HepG2 (cell line): Measurements from ENCODE around the gene NAIF1. TPM values are rescaled to one million over a fixed set of nuclear protein-coding genes. Genes with fewer than 3 reads are reported as not detected.

Experiments used
- AKAP8 ChIP-seq: sonication (generic); formaldehyde crosslinking; IDR thresholded peaks from 2 replicates; pipeline ENCODE4 v1.5.1; 2020; ENCODE audit warnings: mild to moderate bottlenecking, missing genetic modification reagents
- DDIT3 ChIP-seq: sonication (generic); formaldehyde crosslinking; IDR thresholded peaks from 2 replicates; pipeline ENCODE4 v1.4.0; 2020; ENCODE audit warnings: mild to moderate bottlenecking, missing genetic modification reagents
- EP300 ChIP-seq, 3 experiments: sonication (generic) in 1 of 3; formaldehyde crosslinking in 1 of 3; IDR thresholded peaks; 2 replicates each; pipeline versions ENCODE4 v1.5.1 to v1.6.1; 2011 to 2020; ENCODE audit warnings: low read depth in 2 of 3, low read length in 2 of 3, borderline replicate concordance in 1 of 3, improper control_type of control experiment in 1 of 3, mild to moderate bottlenecking in 1 of 3, missing genetic modification reagents in 1 of 3, moderate library complexity in 1 of 3
- ETS1 ChIP-seq: sonication (generic); formaldehyde crosslinking; IDR thresholded peaks from 2 replicates; pipeline ENCODE4 v1.4.0; 2020; ENCODE audit warnings: missing genetic modification reagents
- KDM6A ChIP-seq: IDR thresholded peaks from 2 replicates; pipeline ENCODE4 v1.6.1; 2016; ENCODE audit warnings: low read depth
- NCOR1 ChIP-seq: fragments of 200-600 bp; sonication (generic); IDR thresholded peaks from 2 replicates; pipeline ENCODE4 v1.7.0; 2017; ENCODE audit warnings: antibody characterized with exemption, low read length, borderline replicate concordance
- NR2F1 ChIP-seq, 2 experiments: fragments of 450-650 bp in 1 of 2; formaldehyde crosslinking in 1 of 2; IDR thresholded peaks; 2 replicates each; pipeline versions ENCODE4 v1.5.0 to v1.6.1; 2016 to 2020; ENCODE audit warnings: mild to moderate bottlenecking in 1 of 2, missing compliant biosample characterization in 1 of 2, missing genetic modification reagents in 1 of 2, moderate library complexity in 1 of 2
- RBFOX2 ChIP-seq: fragments of 200-400 bp; formaldehyde crosslinking; IDR thresholded peaks from 2 replicates; pipeline ENCODE4 v1.6.1; 2017; ENCODE audit warnings: low read depth, mild to moderate bottlenecking, low read length
- SAFB2 ChIP-seq: sonication (generic); formaldehyde crosslinking; IDR thresholded peaks from 2 replicates; pipeline ENCODE4 v1.5.1; 2020; ENCODE audit warnings: missing genetic modification reagents, low read depth, mild to moderate bottlenecking, borderline replicate concordance
- SMARCE1 ChIP-seq: fragments of 450-650 bp; IDR thresholded peaks from 2 replicates; pipeline ENCODE4 v1.6.1; 2017; ENCODE audit warnings: borderline replicate concordance
- SNAPC5 ChIP-seq: sonication (generic); formaldehyde crosslinking; IDR thresholded peaks from 2 replicates; pipeline ENCODE4 v1.8.1; 2023; ENCODE audit warnings: mild to moderate bottlenecking, missing genetic modification reagents, borderline replicate concordance
- SSRP1 ChIP-seq: IDR thresholded peaks from 2 replicates; pipeline ENCODE4 v1.6.1; 2016; ENCODE audit warnings: control low read depth
- ZBTB33 ChIP-seq: sonication (generic); formaldehyde crosslinking; IDR thresholded peaks from 2 replicates; pipeline ENCODE4 v1.4.0; 2020; ENCODE audit warnings: missing genetic modification reagents
- polyA plus RNA-seq, 8 experiments: library from polyadenylated mRNA; depleted of rRNA in 3 of 8; stranded (reverse) in 7 of 8; unstranded in 1 of 8; fragments of >200 nt; fragmentation: Illumina TruSeq in 4 of 8; extraction: Trizol in 4 of 8; gene quantifications; 2 replicates each; pipeline versions ENCODE4 v1.2.1 to v1.2.3, GENCODE V29; 2011 to 2016; ENCODE audit warnings: low read depth in 4 of 8, missing spikeins in 1 of 8, mixed read lengths in 1 of 8; ENCODE audit not compliant: insufficient read depth in 1 of 8
- total RNA-seq, 5 experiments: library from RNA; depleted of rRNA; stranded (reverse); fragments of >200 nt; fragmentation: Illumina TruSeq; extraction: Trizol; gene quantifications; 2 replicates each; pipeline ENCODE4 v1.2.3, GENCODE V29; 2016; ENCODE audit warnings: low read depth in 1 of 5
- TF ChIP-seq, protein P1 (sequence below): sonication (generic); formaldehyde crosslinking; IDR thresholded peaks from 2 replicates; pipeline ENCODE4 v1.9.0; 2022; ENCODE audit warnings: missing genetic modification reagents, mild to moderate bottlenecking, borderline replicate concordance
- TF ChIP-seq, protein P2 (sequence below): sonication (generic); formaldehyde crosslinking; IDR thresholded peaks from 2 replicates; pipeline ENCODE4 v1.5.1; 2020; ENCODE audit warnings: mild to moderate bottlenecking, moderate library complexity, missing genetic modification reagents

The NAIF1 gene
- total and polyA plus RNA-seq, 2 of the 13 experiments (the other 11 are each of a cell fraction or from before 2014, with no cell fraction given) = 6.0 to 6.9 TPM

GRCh38 chr9:128107468-128108268 lies 40.5 kb upstream of the NAIF1 start (continued):
- peak; percentile 11; the same call in 1 of the 2 replicates for TF ChIP-seq ZBTB33 (CRISPR knock-in tag)
- no peak for TF ChIP-seq ETS1 (CRISPR knock-in tag)
- TF ChIP-seq SNAPC5 (CRISPR knock-in tag) = no peak
- peak; percentile 46 for TF ChIP-seq RBFOX2
- TF ChIP-seq AKAP8 (CRISPR knock-in tag) = peak; percentile 48; the same call in 1 of the 2 replicates
- no peak for TF ChIP-seq KDM6A (CRISPR knock-in tag)
- no peak for TF ChIP-seq NR2F1 (CRISPR knock-in tag; IDR thresholded peaks at IDR 0.05)
- no peak for TF ChIP-seq SMARCE1
- TF ChIP-seq NCOR1 = no peak
- TF ChIP-seq, protein P1, sequence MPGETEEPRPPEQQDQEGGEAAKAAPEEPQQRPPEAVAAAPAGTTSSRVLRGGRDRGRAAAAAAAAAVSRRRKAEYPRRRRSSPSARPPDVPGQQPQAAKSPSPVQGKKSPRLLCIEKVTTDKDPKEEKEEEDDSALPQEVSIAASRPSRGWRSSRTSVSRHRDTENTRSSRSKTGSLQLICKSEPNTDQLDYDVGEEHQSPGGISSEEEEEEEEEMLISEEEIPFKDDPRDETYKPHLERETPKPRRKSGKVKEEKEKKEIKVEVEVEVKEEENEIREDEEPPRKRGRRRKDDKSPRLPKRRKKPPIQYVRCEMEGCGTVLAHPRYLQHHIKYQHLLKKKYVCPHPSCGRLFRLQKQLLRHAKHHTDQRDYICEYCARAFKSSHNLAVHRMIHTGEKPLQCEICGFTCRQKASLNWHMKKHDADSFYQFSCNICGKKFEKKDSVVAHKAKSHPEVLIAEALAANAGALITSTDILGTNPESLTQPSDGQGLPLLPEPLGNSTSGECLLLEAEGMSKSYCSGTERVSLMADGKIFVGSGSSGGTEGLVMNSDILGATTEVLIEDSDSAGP = peak; percentile 34; the same call in 1 of the 2 replicates
- peak; percentile 44; the same call in 1 of the 2 replicates for TF ChIP-seq SSRP1
- no peak for TF ChIP-seq SAFB2 (CRISPR knock-in tag)
- no peak for TF ChIP-seq EP300 (IDR thresholded peaks at IDR 0.05; ENCODE audit: low read depth in 2 of 2, low read length in 2 of 2)
- no peak for TF ChIP-seq EP300 (CRISPR knock-in tag; IDR thresholded peaks at IDR 0.05; ENCODE audit: borderline replicate concordance)
- no peak for TF ChIP-seq DDIT3 (CRISPR knock-in tag)
- TF ChIP-seq, protein P2, sequence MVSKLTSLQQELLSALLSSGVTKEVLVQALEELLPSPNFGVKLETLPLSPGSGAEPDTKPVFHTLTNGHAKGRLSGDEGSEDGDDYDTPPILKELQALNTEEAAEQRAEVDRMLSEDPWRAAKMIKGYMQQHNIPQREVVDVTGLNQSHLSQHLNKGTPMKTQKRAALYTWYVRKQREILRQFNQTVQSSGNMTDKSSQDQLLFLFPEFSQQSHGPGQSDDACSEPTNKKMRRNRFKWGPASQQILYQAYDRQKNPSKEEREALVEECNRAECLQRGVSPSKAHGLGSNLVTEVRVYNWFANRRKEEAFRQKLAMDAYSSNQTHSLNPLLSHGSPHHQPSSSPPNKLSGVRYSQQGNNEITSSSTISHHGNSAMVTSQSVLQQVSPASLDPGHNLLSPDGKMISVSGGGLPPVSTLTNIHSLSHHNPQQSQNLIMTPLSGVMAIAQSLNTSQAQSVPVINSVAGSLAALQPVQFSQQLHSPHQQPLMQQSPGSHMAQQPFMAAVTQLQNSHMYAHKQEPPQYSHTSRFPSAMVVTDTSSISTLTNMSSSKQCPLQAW (CRISPR knock-in tag) = no peak
